Endothelial cell of umbilical vein (primary cell): ENCODE results near the gene SLC23A3. TPM values are rescaled to one million over a fixed set of nuclear protein-coding genes. Genes with fewer than 3 reads are reported as not detected.

ENCODE experiments used
- BruUV-seq: library from RNA; stranded (reverse); fragments of 400-500 nt; replicated peaks from 2 replicates; lab custom pipeline; 2021; lab: Mats Ljungman, UMichigan
- CTCF ChIA-PET: fragments of 300-600, 350-600 bp; sonication (Branson Sonifier 250); formaldehyde crosslinking; loops from one replicate; lab custom pipeline; 2021; ENCODE audit warnings: antibody characterized with exemption, inconsistent platforms; lab: Charles Lee
- POLR2A ChIA-PET: fragments of 300-600, 350-600 bp; sonication (Branson Sonifier 250); formaldehyde crosslinking; loops from one replicate; lab custom pipeline; 2021; ENCODE audit warnings: antibody characterized with exemption, inconsistent platforms; lab: Charles Lee
- DNase-seq: peaks from one replicate; pipeline ENCODE4 v3.0.0-alpha.2; 2011; ENCODE audit warnings: low read depth, low spot score
- FAIRE-seq: peaks from 2 replicates; lab custom pipeline; 2011; peaks lifted over from hg19 to GRCh38; lab: Jason Lieb, UNC
- H2AFZ ChIP-seq: 2 replicates; pipeline ENCODE4 v1.6.0; 2012; ENCODE audit warnings: low read depth, low read length, control low read depth, inconsistent platforms
- H3K27ac ChIP-seq: 2 replicates; pipeline ENCODE4 v1.5.1; 2011; ENCODE audit warnings: low read depth, mild to moderate bottlenecking, control low read depth, low read length, moderate library complexity; ENCODE audit not compliant: insufficient read depth
- H3K27me3 ChIP-seq, 2 experiments: 2 replicates each; pipeline versions ENCODE4 v1.6.0 to v1.6.1; 2011; ENCODE audit warnings: low read length in 2 of 2, mixed read lengths in 1 of 2; ENCODE audit not compliant: control insufficient read depth in 2 of 2, insufficient read depth in 2 of 2
- H3K36me3 ChIP-seq, 2 experiments: 2 replicates in 1 of 2; 3 replicates in 1 of 2; pipeline ENCODE4 v1.5.1; 2011; ENCODE audit warnings: low read length in 2 of 2, mild to moderate bottlenecking in 1 of 2, moderate library complexity in 1 of 2; ENCODE audit not compliant: control insufficient read depth in 2 of 2, insufficient read depth in 2 of 2; ENCODE audit errors: extremely low read depth in 1 of 2
- H3K4me1 ChIP-seq: 3 replicates; pipeline ENCODE4 v1.5.1; 2011; ENCODE audit warnings: mild to moderate bottlenecking, low read length; ENCODE audit not compliant: control insufficient read depth, insufficient read depth; ENCODE audit errors: extremely low read depth
- H3K4me2 ChIP-seq: 2 replicates; pipeline ENCODE4 v1.6.1; 2011; ENCODE audit warnings: low read length, control low read depth, mixed read lengths; ENCODE audit not compliant: insufficient read depth
- H3K4me3 ChIP-seq, 3 experiments: fragments of 200-600 bp in 1 of 3; sonication (generic), shearing (Covaris generic) in 1 of 3; replicated peaks in 1 of 3; 2 replicates each; pipeline ENCODE4 v1.5.1; 2011 to 2016; ENCODE audit warnings: control low read depth in 3 of 3, low read length in 3 of 3, mild to moderate bottlenecking in 2 of 3, inconsistent platforms in 1 of 3, low read depth in 1 of 3, moderate library complexity in 1 of 3; ENCODE audit not compliant: insufficient read depth in 1 of 3
- H3K79me2 ChIP-seq: 2 replicates; pipeline ENCODE4 v1.6.0; 2012; ENCODE audit warnings: low read length, inconsistent platforms; ENCODE audit not compliant: control insufficient read depth, insufficient read depth
- H3K9ac ChIP-seq: replicated peaks from 2 replicates; pipeline ENCODE3; 2011; ENCODE audit warnings: low read length, control low read depth; ENCODE audit not compliant: insufficient read depth; ENCODE audit errors: extremely low read depth
- H3K9me1 ChIP-seq: replicated peaks from 3 replicates; pipeline ENCODE4 v1.6.0; 2011; ENCODE audit warnings: mild to moderate bottlenecking, low read length; ENCODE audit not compliant: control insufficient read depth, insufficient read depth; ENCODE audit errors: extremely low read depth
- H3K9me3 ChIP-seq: replicated peaks from 2 replicates; pipeline ENCODE4 v1.5.1; 2012; ENCODE audit warnings: low read length, inconsistent platforms; ENCODE audit not compliant: control insufficient read depth, insufficient read depth
- H4K20me1 ChIP-seq: replicated peaks from 2 replicates; pipeline ENCODE3; 2011; ENCODE audit warnings: mild to moderate bottlenecking, low read length; ENCODE audit not compliant: control insufficient read depth, insufficient read depth; ENCODE audit errors: extremely low read depth
- EZH2 ChIP-seq: IDR thresholded peaks from 2 replicates; pipeline ENCODE4 v1.6.1; 2012; ENCODE audit warnings: borderline replicate concordance, low read depth, mild to moderate bottlenecking, moderate library complexity, low read length, inconsistent platforms; ENCODE audit not compliant: severe bottlenecking
- FOS ChIP-seq: IDR thresholded peaks from 2 replicates; pipeline ENCODE4 v1.6.1; 2011; ENCODE audit warnings: mild to moderate bottlenecking, low read length, moderate library complexity, borderline replicate concordance; ENCODE audit not compliant: insufficient read depth
- GATA2 ChIP-seq: IDR thresholded peaks from 2 replicates; pipeline ENCODE4 v1.7.0; 2011; ENCODE audit warnings: low read depth, mild to moderate bottlenecking, moderate library complexity, mixed read lengths, low read length; ENCODE audit not compliant: insufficient read length, insufficient read depth
- JUN ChIP-seq: IDR thresholded peaks from 2 replicates; pipeline ENCODE4 v1.6.1; 2011; ENCODE audit warnings: borderline replicate concordance, low read depth; ENCODE audit not compliant: insufficient read length, insufficient read depth
- MAX ChIP-seq: IDR thresholded peaks from 2 replicates; pipeline ENCODE4 v1.6.1; 2011; ENCODE audit not compliant: insufficient read depth, insufficient read length
- MYC ChIP-seq: IDR thresholded peaks from one replicate; pipeline ENCODE4 v1.6.1; 2011; ENCODE audit warnings: mild to moderate bottlenecking, low read depth, low read length
- POLR2A ChIP-seq: IDR thresholded peaks from 2 replicates; pipeline ENCODE4 v1.6.1; 2012; ENCODE audit warnings: low read depth, mild to moderate bottlenecking, control low read depth, low read length
- POLR2AphosphoS5 ChIP-seq: IDR thresholded peaks from 2 replicates; pipeline ENCODE4 v1.6.1; 2012; ENCODE audit warnings: low read depth, mild to moderate bottlenecking, control low read depth, low read length, moderate library complexity; ENCODE audit not compliant: insufficient read depth
- dilution Hi-C: fragments of 300-500 bp; cut with MboI; formaldehyde crosslinking; loops from one replicate; pipeline ENCODE4 v1.15.0; 2019; ENCODE audit warnings: low sequenced_read_pairs; ENCODE audit not compliant: extremely low pct_ligation_motif_present
- intact Hi-C: fragments of 100-400 bp; cut with micrococcal nuclease; formaldehyde crosslinking; loops from one replicate; pipeline ENCODE4 v1.10.0; 2022
- polyA plus RNA-seq, 4 experiments: library from polyadenylated mRNA; depleted of rRNA in 3 of 4; stranded (reverse) in 3 of 4; unstranded in 1 of 4; fragments of >200 nt; gene quantifications; 2 replicates each; pipeline versions ENCODE4 v1.2.1 to v1.2.3, GENCODE V29; 2011 to 2012; ENCODE audit warnings: missing spikeins in 1 of 4
- total RNA-seq: library from RNA; stranded (reverse); gene quantifications from 2 replicates; pipeline ENCODE4 v1.2.3, GENCODE V29; 2021
- TF ChIP-seq, protein P1 (sequence below), 2 donors: IDR thresholded peaks; 1 replicate in 1 of 2; 2 replicates in 1 of 2; pipeline ENCODE4 v1.5.1; 2011; ENCODE audit warnings: low read length in 2 of 2, mild to moderate bottlenecking in 2 of 2, moderate library complexity in 2 of 2, control low read depth in 1 of 2, inconsistent platforms in 1 of 2, low read depth in 1 of 2; ENCODE audit not compliant: insufficient read depth in 1 of 2; ENCODE audit errors: extremely low read depth in 1 of 2

Gene SLC23A3
- total and polyA plus RNA-seq, 2 donors (not counting 3 experiments of a cell fraction or from before 2014, with no cell fraction given) = 2.7 to 7.1 TPM

- no peak overlapping the region for H3K4me2 ChIP-seq
- no TSS peak for BruUV-seq
- FAIRE-seq (no peak), DNase-seq (no peak)
- dilution Hi-C loops (no loop called here), intact Hi-C loops (no loop called here)
- ChIA-PET CTCF (interaction anchor here (0.8 to 9.5 kb wide), 8 partner anchors 9 to 136 kb away, joined by 3 to 178 read pairs (median 66); partner anchors contain the start of gene IHH), POLR2A (no interaction called here)
- H3K9me1 ChIP-seq = no peaks in the 10 kb centered on the region
- H3K27ac ChIP-seq = no peak overlapping the region
- TF ChIP-seq MYC = no peak
- TF ChIP-seq GATA2 = no peak
- no peak for TF ChIP-seq POLR2AphosphoS5
- no peak for TF ChIP-seq FOS
- no peak for TF ChIP-seq MAX
- TF ChIP-seq POLR2A = no peak
- TF ChIP-seq, protein P1, sequence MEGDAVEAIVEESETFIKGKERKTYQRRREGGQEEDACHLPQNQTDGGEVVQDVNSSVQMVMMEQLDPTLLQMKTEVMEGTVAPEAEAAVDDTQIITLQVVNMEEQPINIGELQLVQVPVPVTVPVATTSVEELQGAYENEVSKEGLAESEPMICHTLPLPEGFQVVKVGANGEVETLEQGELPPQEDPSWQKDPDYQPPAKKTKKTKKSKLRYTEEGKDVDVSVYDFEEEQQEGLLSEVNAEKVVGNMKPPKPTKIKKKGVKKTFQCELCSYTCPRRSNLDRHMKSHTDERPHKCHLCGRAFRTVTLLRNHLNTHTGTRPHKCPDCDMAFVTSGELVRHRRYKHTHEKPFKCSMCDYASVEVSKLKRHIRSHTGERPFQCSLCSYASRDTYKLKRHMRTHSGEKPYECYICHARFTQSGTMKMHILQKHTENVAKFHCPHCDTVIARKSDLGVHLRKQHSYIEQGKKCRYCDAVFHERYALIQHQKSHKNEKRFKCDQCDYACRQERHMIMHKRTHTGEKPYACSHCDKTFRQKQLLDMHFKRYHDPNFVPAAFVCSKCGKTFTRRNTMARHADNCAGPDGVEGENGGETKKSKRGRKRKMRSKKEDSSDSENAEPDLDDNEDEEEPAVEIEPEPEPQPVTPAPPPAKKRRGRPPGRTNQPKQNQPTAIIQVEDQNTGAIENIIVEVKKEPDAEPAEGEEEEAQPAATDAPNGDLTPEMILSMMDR (IDR thresholded peaks at IDR 0.05; ENCODE audit: extremely low read depth in 1 of 2, insufficient read depth in 1 of 2, low read depth in 1 of 2, low read length in 2 of 2) = no peak
- no peak for TF ChIP-seq JUN
- no peak for TF ChIP-seq EZH2
- no peak overlapping the region for H3K9ac ChIP-seq
- H3K4me1 ChIP-seq = no peaks in the 10 kb centered on the region
- H3K27me3 ChIP-seq = no peaks in the 10 kb centered on the region
- H3K4me3 ChIP-seq = no peak overlapping the region
- no peaks in the 10 kb centered on the region for H3K9me3 ChIP-seq
- H2AFZ ChIP-seq = no peak overlapping the region
- H3K36me3 ChIP-seq = no peaks in the 10 kb centered on the region
- no peaks in the 10 kb centered on the region for H4K20me1 ChIP-seq
- H3K79me2 ChIP-seq = no peaks in the 10 kb centered on the region
Observed at GRCh38 chr2:219116776-219117646, 52.8 kb downstream of the SLC23A3 start.
